ENCODE data around the gene VPS45.
A peak's percentile ranks its signal among the peaks of the same experiment; 100 is the strongest.
"Not testable (repeated sequence)": the region's sequence is repeated elsewhere in the genome, so short reads cannot be mapped to it uniquely, and the experiment has no call there.

The VPS45 gene

DNA sequence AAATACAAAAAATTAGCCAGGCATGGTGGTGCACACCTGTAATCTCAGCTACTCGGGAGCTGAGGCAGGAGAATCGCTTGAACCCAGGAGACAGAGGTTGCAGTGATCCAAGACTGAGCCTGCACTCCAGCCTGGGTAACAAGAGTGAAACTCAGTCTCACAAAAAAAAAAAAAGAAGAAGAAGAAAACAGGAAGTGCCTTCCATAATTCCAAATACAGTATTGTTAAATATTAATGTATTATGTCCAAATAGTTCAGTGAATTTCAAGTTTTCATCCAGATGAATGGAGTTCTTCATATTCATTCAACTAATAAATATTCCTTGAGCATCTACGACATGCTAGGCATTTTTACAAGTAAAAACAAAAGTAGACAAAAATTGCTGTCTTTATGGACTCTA is 115.5 kb downstream of the VPS45 start:
- Histone ChIP-seq H3K36me3 (ENCODE audit: control insufficient read depth in 2 of 2, insufficient read depth in 1 of 2, low read length in 2 of 2) (no peaks in the 10 kb centered on the region), H3K4me1 (ENCODE audit: control insufficient read depth, insufficient read depth, low read length) (peaks cover 3% of the 10 kb centered on the region; the same call in 1 of the 2 replicates), H3K9me3 (ENCODE audit: control insufficient read depth, insufficient read depth, low read depth, low read length) (no peaks in the 10 kb centered on the region), H3K27ac (ENCODE audit: extremely low read depth, low read depth, low read length) (no peak overlapping the region), H3K4me3 (ENCODE audit: low read depth, low read length) (no peak overlapping the region)
- ChIA-PET CTCF (interaction anchor here (0.6 to 2.2 kb wide), 3 partner anchors 110 to 264 kb away, joined by 3 to 6 read pairs (median 4); no protein-coding TSS in a partner anchor), POLR2A (no interaction called here)
- TF ChIP-seq, protein P1, sequence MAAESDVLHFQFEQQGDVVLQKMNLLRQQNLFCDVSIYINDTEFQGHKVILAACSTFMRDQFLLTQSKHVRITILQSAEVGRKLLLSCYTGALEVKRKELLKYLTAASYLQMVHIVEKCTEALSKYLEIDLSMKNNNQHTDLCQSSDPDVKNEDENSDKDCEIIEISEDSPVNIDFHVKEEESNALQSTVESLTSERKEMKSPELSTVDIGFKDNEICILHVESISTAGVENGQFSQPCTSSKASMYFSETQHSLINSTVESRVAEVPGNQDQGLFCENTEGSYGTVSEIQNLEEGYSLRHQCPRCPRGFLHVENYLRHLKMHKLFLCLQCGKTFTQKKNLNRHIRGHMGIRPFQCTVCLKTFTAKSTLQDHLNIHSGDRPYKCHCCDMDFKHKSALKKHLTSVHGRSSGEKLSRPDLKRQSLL (tag by site-specific recombination; IDR thresholded peaks at IDR 0.05) = no peak
- TF ChIP-seq, protein P2, sequence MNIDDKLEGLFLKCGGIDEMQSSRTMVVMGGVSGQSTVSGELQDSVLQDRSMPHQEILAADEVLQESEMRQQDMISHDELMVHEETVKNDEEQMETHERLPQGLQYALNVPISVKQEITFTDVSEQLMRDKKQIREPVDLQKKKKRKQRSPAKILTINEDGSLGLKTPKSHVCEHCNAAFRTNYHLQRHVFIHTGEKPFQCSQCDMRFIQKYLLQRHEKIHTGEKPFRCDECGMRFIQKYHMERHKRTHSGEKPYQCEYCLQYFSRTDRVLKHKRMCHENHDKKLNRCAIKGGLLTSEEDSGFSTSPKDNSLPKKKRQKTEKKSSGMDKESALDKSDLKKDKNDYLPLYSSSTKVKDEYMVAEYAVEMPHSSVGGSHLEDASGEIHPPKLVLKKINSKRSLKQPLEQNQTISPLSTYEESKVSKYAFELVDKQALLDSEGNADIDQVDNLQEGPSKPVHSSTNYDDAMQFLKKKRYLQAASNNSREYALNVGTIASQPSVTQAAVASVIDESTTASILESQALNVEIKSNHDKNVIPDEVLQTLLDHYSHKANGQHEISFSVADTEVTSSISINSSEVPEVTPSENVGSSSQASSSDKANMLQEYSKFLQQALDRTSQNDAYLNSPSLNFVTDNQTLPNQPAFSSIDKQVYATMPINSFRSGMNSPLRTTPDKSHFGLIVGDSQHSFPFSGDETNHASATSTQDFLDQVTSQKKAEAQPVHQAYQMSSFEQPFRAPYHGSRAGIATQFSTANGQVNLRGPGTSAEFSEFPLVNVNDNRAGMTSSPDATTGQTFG (tag by site-specific recombination; IDR thresholded peaks at IDR 0.05; ENCODE audit: borderline replicate concordance) = no peak
- TF ChIP-seq ZFP69B (tag by site-specific recombination; IDR thresholded peaks at IDR 0.05) = no peak
- no peak for TF ChIP-seq ZNF654 (tag by site-specific recombination; IDR thresholded peaks at IDR 0.05; ENCODE audit: low read depth)

DNA sequence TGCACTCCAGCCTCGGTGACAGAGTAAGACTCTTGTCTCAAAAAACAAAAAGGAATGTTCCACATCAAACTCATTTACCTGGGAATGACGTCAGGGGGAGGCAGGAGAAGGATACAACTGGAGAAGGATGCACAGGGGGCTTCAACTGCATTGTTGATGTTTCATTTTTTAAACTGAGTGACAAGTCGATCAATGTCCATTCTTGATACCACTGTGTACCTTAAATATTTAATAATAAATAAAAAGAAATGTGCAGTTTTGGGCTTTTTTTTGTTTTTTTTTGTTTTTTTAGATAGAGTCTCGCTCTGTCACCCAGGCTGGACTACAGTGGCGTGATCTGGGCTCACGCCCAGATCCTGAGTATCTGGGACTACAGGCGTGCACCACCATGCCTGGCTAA is 117.9 kb downstream of the VPS45 start:
- H3K27ac ChIP-seq (ENCODE audit: extremely low read depth, low read depth, low read length) = no peak overlapping the region
- no peak overlapping the region for H3K4me3 ChIP-seq (ENCODE audit: low read depth, low read length)
- no peaks in the 10 kb centered on the region for H3K36me3 ChIP-seq (ENCODE audit: control insufficient read depth in 2 of 2, insufficient read depth in 1 of 2, low read length in 2 of 2)
- peaks cover 3% of the 10 kb centered on the region; the same call in 1 of the 2 replicates for H3K4me1 ChIP-seq (ENCODE audit: control insufficient read depth, insufficient read depth, low read length)
- H3K9me3 ChIP-seq (ENCODE audit: control insufficient read depth, insufficient read depth, low read depth, low read length) = no peaks in the 10 kb centered on the region
- TF ChIP-seq KLF1 (tag by site-specific recombination; IDR thresholded peaks at IDR 0.05) (no peak), ZNF600 (tag by site-specific recombination; IDR thresholded peaks at IDR 0.05) (peak; percentile 36; the same call in 1 of the 2 replicates), ZBTB20 (tag by site-specific recombination; IDR thresholded peaks at IDR 0.05) (no peak), ZNF114 (tag by site-specific recombination; IDR thresholded peaks at IDR 0.05) (no peak), ZNF664 (tag by site-specific recombination; IDR thresholded peaks at IDR 0.05) (no peak), ZNF341 (tag by site-specific recombination; IDR thresholded peaks at IDR 0.05; ENCODE audit: low read depth) (no peak), ZFP41 (tag by site-specific recombination; IDR thresholded peaks at IDR 0.05; ENCODE audit: borderline replicate concordance) (no peak), ZNF202 (tag by site-specific recombination; IDR thresholded peaks at IDR 0.05; ENCODE audit: borderline replicate concordance) (no peak)
- TF ChIP-seq, protein P3, sequence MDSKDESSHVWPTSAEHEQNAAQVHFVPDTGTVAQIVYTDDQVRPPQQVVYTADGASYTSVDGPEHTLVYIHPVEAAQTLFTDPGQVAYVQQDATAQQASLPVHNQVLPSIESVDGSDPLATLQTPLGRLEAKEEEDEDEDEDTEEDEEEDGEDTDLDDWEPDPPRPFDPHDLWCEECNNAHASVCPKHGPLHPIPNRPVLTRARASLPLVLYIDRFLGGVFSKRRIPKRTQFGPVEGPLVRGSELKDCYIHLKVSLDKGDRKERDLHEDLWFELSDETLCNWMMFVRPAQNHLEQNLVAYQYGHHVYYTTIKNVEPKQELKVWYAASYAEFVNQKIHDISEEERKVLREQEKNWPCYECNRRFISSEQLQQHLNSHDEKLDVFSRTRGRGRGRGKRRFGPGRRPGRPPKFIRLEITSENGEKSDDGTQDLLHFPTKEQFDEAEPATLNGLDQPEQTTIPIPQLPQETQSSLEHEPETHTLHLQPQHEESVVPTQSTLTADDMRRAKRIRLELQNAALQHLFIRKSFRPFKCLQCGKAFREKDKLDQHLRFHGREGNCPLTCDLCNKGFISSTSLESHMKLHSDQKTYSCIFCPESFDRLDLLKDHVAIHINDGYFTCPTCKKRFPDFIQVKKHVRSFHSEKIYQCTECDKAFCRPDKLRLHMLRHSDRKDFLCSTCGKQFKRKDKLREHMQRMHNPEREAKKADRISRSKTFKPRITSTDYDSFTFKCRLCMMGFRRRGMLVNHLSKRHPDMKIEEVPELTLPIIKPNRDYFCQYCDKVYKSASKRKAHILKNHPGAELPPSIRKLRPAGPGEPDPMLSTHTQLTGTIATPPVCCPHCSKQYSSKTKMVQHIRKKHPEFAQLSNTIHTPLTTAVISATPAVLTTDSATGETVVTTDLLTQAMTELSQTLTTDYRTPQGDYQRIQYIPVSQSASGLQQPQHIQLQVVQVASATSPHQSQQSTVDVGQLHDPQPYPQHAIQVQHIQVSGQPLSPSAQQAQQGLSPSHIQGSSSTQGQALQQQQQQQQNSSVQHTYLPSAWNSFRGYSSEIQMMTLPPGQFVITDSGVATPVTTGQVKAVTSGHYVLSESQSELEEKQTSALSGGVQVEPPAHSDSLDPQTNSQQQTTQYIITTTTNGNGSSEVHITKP (tag by site-specific recombination; IDR thresholded peaks at IDR 0.05) = peak; percentile 87
- TF ChIP-seq, protein P4, sequence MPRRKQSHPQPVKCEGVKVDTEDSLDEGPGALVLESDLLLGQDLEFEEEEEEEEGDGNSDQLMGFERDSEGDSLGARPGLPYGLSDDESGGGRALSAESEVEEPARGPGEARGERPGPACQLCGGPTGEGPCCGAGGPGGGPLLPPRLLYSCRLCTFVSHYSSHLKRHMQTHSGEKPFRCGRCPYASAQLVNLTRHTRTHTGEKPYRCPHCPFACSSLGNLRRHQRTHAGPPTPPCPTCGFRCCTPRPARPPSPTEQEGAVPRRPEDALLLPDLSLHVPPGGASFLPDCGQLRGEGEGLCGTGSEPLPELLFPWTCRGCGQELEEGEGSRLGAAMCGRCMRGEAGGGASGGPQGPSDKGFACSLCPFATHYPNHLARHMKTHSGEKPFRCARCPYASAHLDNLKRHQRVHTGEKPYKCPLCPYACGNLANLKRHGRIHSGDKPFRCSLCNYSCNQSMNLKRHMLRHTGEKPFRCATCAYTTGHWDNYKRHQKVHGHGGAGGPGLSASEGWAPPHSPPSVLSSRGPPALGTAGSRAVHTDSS (tag by site-specific recombination; IDR thresholded peaks at IDR 0.05) = no peak
- TF ChIP-seq, protein P5, sequence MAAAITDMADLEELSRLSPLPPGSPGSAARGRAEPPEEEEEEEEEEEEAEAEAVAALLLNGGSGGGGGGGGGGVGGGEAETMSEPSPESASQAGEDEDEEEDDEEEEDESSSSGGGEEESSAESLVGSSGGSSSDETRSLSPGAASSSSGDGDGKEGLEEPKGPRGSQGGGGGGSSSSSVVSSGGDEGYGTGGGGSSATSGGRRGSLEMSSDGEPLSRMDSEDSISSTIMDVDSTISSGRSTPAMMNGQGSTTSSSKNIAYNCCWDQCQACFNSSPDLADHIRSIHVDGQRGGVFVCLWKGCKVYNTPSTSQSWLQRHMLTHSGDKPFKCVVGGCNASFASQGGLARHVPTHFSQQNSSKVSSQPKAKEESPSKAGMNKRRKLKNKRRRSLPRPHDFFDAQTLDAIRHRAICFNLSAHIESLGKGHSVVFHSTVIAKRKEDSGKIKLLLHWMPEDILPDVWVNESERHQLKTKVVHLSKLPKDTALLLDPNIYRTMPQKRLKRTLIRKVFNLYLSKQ (tag by site-specific recombination; IDR thresholded peaks at IDR 0.05; ENCODE audit: borderline replicate concordance) = no peak
- POLR2A ChIA-PET = no interaction called here
- CTCF ChIA-PET = interaction anchor here (2.6 to 3.0 kb wide), 2 partner anchors 10 to 24 kb away, joined by 12 to 20 read pairs; no protein-coding TSS in a partner anchor

DNA sequence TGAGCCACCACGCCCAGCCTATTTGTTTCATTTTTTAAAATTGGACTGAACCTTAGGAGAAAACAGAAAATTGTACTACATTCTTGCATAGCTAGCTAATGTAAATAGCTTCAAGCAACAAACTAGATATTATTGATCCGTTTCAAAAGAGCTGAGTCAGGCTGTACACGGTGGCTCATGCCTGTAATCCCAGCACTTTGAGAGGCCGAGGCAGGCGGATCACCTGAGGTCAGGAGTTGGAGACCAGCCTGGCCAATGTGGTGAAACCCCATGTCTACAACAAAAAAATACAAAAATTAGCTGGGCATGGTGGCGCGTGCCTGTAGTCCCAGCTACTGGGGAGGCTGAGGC is 118.8 kb downstream of the VPS45 start:
- H3K9me3 ChIP-seq (ENCODE audit: control insufficient read depth, insufficient read depth, low read depth, low read length); H3K36me3 ChIP-seq (ENCODE audit: control insufficient read depth in 2 of 2, insufficient read depth in 1 of 2, low read length in 2 of 2); H3K4me1 ChIP-seq (ENCODE audit: control insufficient read depth, insufficient read depth, low read length); H3K27ac ChIP-seq (ENCODE audit: extremely low read depth, low read depth, low read length); H3K4me3 ChIP-seq (ENCODE audit: low read depth, low read length): not testable (repeated sequence)
- CTCF ChIA-PET = interaction anchor here (0.6 to 3.0 kb wide), 21 partner anchors 8 to 298 kb away, joined by 3 to 29 read pairs (median 7); partner anchors contain the start of gene VPS45
- POLR2A ChIA-PET = interaction anchor here (1.0 to 2.1 kb wide), 2 partner anchors 119 to 299 kb away, joined by 3 to 15 read pairs; partner anchors contain the start of gene VPS45
